ENCODE data around the gene PPP1R36.
A peak's percentile ranks its signal among the peaks of the same experiment; 100 is the strongest.
"Not testable (repeated sequence)": the region's sequence is repeated elsewhere in the genome, so short reads cannot be mapped to it uniquely, and the experiment has no call there.

The PPP1R36 gene, protein sequence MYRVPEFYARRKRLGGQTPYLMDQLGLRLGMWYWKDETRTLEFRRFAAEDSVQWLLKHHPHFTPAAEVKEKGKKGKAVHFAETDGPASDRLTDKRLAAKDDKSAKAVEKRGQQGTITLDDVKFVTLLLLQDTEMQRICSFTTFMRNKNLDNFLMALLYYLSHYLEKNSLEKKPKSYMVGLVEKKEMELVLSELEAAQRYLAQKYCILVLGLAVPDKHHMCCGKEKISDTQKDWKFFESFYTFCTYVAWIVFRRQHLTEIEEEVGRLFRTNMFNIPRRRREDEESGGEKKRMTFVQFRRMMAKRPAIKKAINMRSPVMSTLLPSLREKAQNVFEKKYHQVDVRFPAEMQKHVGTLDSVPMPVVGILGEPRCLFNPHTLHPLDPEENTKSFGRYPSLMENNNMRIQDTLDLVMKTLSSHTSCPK

DNA sequence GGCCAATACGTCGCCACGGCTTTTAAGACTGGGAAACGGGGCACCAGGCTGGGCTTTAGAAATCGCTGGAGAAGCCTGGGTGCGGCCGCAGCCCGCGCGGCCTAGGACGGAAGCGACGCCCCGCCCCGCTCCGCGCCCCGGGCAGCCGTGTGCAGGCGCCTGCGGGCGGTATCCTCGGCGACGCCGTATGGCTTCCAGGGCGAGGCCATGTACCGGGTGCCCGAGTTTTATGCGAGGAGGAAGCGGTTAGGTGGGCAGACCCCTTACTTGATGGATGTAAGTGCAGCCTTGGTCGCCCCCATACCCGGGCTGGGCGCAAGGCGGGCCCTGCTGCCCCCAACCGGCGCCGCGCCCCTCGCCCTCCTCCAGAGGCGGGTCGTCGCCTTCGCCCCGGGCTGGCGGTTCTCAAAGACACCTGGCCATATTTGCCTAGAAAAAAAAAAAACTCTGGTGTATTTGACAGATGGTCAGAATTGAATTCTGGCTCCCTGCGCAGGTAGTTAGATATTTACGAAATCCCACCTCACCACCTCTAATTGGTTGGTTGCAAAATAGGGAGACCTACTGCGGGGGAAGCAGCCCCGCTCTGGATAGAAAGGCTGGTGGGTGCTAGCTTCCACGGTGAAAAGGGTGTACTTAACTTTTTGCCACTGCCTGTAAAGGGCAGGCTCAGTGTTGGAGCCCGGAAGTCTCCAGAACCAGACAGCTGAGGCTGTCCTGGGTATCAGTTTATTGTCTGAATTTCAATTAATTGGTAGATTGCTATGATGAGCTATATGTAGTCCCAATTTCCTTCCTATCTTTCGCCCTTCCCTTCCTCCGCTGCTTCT lies at the start of gene PPP1R36:
Gene PPP1R36, plus strand, starts transcription at position 171 of the 830 bp plus-strand sequence. Its CDS starts 37 bp downstream, at position 208.
- DNase-seq (ENCODE audit: low read depth in 2 of 2) = no peak

DNA sequence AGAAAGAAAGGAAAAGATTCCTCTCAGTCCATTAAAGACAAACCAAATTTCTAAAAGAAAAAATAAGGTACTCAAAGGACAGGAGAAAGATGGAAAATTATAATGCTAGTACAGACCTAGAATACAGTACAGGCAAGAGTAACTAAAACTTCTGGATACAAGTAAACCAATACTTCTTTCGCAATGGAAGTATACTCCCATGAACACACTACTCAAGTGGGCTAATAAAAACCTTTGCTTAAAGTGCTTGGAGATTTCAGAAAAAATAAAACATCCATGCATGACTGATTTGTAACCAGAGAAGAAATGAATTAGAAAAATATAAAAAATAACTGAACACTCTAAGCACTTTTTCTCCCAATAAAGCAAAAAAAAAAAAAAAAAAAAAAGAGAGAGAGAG lies 49.7 kb upstream of the PPP1R36 start:
- no peak for DNase-seq (ENCODE audit: low read depth in 2 of 2)

DNA sequence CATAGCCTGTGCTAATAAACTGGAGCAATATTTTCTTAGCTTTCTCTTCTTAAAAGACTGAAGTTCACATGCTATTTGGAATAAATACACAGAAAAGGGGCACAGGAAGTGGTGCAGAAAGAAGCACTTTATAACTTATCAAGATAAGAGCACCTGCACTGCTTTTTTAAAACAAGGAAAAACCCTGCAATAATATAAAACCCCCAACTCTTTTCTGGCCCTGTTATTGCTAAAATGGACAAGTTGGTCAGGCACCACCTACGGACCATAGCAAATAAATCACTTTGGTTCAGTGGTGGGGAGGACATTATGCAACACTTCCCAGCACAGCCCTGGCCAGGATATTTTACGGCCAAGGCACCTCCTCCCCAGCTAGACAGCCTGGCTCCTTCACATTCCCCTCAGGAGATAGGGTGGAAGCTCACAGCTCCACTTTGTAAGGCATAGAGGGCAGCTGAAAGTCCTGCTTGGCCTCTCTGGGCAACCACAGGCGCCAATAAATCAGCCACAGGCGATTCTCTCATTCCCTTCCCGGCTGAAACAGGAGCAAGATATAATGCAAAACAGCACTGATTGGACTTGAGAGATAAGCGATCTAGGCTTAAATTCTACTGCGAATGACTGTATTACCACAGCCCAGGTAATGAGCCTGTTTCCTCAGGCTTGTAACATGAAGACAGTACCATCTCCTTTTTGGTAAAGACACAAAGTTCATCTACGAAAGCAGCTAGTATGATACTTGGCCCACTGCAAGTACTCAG lies 48.2 kb upstream of the PPP1R36 start:
- DNase-seq (ENCODE audit: low read depth in 2 of 2) = no peak

DNA sequence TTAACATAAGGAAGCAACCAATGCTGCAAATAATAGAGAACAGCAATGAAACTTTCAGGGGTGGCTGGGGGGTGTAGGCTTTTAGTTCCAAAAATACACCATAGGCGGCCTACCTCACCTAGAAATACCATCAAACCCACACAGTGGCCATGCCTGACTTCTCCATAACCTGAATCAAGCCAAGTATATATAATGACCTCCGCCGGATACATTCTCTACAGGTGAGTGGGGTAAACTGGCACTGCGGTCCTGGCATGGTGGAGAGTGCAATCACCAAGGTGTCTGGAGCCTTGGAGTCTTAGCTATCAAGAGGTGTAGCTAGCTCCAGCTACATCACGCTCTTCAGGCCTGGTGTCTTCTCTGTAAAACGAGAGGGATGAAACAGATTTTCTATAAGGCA lies 47.3 kb upstream of the PPP1R36 start:
- no peak for DNase-seq (ENCODE audit: low read depth in 2 of 2)

DNA sequence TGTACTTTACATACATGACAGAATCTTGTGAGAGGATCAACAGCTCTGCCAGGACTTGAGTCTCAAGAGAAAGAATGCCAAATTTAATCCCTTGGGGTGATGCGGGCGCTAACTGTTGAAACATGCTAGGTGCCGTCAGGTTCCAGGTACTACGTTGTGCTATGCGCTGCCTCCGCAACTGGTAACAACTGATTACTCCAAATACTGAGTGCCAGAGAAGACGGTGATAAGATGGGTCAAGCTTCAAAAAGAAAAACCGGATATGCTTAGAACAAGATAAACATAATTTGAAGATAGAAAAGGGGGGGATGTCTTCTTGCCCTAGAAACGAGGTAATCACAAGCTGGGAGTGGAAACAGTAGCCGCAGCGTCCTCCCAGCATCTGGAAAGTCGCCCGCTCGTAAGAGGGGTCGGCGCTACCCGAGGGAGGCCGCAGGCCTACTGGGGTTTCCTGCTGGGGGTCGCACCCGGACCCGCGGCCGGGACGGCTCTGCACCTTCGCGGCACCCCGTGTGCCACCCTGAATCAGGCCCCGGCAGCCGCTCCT lies 46.8 kb upstream of the PPP1R36 start:
- DNase-seq (ENCODE audit: low read depth in 2 of 2) = no peak

DNA sequence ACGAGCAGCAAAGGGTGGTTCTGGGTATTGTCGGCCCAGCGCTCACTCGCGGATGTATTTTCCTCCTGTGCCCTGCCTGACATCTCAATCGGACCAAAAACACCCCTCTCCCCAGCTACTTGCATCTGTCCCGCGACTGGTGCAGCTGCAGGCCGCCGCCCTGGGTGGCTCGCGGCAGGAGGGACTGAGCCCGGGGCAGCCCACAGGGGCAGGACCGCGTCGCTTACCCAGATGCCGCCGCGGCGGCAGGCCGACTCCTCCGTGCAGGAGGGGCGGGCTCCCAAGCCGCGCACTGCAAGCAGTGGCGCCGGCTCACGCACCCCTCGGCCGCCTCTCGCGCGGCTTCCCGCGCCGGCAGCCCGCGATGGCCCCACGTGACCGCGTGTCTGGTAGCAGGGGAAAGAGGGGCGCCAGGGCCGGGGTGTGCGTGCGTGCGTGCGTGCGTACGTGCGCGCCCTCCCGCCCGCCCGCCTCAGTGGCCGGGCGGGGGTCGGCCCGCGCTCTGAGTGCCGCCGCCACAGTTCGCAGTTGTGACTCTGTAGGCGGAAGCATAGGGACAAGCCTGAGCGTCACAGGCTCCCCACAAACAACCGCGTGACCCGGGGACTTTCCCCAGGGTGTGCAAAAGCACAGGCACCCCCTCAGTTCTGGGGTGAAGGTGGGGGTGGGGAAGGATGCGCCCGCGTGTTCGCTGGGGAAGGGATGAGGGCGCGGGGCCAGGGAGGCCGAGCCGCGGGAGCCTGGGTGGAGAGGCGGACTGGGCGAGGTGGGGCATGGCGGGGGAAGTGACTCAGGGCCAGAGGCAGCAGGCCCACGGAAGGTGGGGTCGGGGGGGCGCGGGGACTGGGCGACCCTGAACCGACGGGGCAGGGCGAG lies 46.1 kb upstream of the PPP1R36 start, which contains the start of gene ZBTB25:
Gene ZBTB25, minus strand, starts transcription at position 405 of the 876 bp plus-strand sequence. CDS start 13,305 bp downstream, outside the sequence.
- DNase-seq (ENCODE audit: low read depth in 2 of 2) = peak; percentile 83

DNA sequence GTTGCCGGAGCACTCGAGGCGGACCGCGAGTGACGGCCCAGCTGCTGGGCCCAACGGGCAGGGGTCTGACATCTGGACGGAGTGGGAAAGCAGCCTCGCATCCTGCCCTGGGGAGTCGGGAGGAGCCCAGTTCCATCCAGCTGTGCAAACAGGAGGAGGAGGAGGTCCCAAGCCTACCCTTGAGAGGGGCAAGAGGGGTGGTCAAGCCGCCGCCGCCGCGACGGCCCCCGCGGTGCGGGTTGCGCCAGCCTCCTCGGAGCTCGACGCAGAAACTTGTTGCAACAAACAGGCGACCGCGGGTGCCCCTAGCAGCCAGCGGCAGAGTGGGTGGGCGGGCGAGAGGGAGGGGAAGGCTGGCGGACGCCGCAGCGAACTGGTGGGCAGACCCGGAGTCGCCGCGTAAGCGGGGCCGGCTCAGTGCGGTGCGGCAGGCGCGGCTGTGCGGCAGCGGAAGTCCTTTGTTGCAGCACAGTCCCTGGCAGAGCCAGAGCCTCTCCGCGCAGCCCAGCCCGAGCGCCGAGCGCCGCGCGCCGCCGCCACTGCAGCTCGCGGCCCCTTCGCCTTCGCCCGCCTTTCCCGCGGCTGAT lies 45.4 kb upstream of the PPP1R36 start, which contains the start of gene ZBTB1:
Gene ZBTB1, plus strand, starts transcription at position 461 of the 587 bp plus-strand sequence. CDS start 16,735 bp downstream, outside the sequence.
- peak; percentile 70 to 75 for DNase-seq (ENCODE audit: low read depth in 2 of 2)

DNA sequence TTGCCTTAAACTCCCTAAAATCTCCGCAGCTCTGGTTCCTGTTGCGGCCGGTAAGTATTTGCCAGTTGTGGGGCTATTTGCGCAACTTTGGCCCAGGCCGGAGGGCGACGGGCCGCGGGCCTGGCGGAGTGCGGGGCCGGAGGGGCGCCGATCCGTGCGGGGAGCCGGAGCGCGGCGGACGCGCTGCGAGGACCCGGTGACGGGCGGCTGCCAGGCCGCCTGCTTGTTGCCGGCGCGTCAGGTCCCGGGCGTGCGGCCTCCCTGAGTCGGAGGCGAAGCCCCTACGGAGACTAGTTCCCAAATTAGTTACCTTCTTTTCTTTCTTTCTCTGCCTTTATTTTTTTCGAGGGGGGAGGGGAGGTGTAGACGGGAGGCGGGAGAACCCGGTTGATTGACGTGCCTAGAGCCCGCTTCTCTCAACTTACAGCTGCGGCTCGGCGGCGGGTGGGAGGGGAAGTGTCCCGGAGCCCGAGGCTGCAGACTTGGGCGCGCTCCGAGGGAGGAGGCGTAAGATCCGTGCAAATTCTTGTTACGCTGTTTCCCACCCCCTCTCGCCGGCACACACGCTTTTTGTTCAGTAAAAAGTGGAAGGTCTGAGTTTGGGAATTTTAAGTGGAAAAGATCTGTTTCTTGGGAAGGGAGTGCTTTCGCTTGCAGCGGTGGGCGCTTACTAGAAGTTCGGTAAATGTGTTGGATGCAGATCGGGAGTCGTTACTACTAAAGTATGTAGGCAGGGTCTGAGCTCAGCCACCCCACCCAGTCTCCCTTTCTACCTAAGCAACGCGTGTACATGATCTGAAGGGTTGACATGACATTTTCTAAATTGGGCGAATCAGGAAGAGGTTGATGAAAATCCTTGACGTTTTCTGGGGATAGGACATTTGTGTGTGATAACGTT lies 44.6 kb upstream of the PPP1R36 start:
- DNase-seq (ENCODE audit: low read depth in 2 of 2) = peak; percentile 73 to 77

DNA sequence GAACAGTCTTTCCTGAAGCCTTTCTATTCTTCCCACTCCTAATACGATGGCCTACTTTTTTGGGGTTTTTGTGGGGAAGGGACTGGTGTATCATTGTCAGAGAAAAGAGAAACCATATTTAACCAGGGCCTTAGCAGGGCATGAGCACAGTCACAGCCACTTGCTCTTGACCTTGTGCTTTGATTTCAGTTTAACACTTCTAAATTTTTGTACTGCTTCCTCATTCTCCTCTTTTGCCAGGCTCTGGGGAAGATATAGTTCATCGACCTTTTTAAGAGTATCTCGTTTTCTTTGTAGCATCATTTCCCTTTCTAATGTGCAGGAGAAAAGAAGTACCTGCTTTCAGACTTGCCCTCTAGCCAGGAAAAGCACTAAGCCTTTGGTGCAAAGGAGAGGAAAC lies 43.0 kb upstream of the PPP1R36 start:
- DNase-seq (ENCODE audit: low read depth in 2 of 2) = no peak

DNA sequence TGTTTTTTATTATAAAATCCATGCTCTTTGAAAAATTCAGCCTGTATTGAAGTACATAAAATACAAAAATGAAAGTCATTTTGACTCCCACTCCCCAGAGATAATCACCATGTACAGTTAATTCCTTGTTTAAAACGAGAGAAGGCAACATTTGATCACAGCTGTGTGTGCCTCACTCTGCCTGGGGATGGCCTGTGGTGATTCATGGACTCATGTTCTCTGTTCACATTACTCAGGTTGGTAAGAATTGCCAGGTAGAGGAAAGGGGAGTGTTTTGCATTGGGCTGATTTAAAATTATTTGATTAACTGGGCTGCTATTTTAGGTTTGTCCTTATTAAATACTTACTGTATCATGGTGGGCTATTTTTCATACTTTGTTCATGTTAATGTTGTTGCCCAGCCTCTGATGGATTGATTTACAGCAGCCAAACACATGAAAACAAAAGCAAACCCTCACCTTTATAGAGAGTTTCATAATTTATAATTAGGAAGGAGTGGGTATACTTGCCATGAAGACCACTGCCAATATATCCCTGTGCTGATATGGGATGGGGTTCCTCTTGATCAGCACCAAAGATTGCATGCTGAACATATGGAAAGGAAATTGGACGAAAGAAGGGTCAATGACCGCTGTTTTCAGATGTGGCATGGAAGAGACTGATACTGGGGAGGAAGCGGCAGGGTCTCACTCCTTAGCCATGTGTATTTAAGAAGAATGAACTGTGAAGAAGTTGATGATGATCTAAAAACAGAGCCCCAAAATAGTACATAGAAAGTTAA lies 42.2 kb upstream of the PPP1R36 start:
- DNase-seq (ENCODE audit: low read depth in 2 of 2) = no peak

DNA sequence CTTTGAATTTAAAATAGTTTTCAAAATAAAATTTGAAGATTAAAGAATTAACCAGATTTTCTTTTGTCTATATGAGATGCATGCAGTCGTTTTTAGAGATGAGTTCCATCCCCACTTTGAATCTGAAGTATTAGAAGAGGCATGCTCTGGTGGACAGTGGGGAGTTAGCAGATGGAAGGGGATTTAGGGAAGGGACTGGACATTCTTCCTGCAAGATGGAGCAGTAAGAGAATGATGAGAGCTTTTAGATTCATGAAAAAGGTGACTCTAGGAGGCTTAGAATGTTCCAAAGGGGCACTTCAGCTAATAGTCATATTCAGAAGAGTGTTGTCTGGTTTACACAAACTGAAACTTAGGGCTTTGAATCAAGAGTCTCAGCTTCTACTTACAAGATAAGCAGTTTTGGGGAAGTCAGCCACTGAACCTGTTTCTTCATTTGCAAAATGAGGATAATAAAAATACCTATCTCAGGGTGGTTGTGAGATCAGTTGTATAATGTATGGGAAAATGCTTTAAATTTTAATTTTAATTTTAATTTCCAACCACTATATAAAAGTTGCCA lies 41.5 kb upstream of the PPP1R36 start:
- no peak for DNase-seq (ENCODE audit: low read depth in 2 of 2)

DNA sequence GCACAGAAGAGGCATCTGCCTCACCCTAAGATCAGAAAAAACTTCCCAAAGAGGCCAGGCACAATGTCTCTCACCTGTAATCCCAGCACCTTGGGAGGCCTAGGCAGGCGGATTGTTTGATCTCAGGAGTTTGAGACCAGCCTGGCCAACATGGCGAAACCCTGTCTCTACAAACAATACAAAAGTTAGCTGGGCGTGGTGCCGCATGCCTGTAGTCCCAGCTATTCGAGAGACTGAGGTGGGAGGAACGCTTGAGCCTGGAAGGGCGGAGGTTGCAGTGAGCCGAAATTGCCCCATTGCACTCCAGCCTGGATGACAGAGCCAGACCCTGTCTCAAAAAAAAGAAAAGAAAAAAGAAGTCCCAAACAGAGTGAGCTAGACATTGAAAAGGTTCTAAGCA lies 40.7 kb upstream of the PPP1R36 start:
- DNase-seq (ENCODE audit: low read depth in 2 of 2) = no peak

DNA sequence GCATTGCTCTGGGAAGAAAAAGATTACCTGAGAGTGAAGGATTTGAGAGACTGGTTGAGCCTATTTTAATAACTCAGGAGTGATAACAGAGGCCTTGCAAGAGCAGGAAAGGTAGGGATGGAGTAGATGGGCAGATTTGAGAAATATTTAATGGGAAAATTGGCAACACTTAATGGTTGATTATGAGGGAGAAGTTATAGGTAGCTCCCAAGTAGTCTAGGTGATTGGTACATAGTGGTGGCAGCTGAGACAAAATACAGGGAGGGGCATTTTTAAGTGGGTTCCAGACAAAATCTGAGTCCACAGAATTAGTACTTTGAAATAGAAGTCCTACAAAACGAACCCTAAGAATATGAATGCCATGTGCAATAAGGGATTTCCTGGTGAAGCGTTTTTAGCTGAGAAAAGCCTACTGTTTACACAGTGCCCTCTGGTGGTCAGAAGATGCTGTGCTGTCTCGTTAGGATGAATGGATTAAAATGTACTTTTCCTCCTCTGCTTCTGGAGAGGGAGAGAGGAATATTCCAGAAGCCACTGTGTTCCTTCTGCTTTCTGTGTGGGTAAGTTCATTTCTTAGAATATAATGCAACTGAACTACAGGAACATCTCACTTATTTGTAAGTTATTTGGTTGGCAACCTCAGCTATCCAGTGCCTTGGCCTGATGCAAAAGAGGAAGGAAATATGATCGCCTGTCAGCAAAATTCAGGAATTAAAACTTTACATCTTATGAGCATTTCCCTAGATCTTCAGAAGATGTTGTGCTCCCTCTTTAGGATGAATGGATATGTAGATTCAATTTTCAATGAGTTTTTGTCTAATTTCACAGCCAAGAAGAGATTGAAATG lies 38.7 kb upstream of the PPP1R36 start:
- peak; percentile 43 to 50 for DNase-seq (ENCODE audit: low read depth in 2 of 2)

DNA sequence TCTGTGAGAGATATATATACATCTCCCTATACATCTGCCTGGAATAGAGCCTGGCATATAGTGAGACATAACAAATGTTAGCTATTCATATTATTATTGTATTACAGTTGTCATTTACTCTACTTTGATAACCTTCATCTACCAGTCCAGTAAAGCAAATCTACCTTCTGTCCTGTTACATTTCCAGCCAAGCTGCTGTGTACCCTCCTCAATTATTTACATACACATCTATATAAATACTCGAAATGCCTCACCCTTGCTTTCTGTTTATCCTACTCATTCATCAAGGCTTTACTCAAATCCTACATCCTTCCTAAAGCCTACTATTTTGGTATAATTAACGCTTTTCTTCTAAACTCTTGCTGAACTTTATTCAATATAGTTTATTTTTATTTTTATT lies 36.5 kb upstream of the PPP1R36 start:
- no peak for DNase-seq (ENCODE audit: low read depth in 2 of 2)

DNA sequence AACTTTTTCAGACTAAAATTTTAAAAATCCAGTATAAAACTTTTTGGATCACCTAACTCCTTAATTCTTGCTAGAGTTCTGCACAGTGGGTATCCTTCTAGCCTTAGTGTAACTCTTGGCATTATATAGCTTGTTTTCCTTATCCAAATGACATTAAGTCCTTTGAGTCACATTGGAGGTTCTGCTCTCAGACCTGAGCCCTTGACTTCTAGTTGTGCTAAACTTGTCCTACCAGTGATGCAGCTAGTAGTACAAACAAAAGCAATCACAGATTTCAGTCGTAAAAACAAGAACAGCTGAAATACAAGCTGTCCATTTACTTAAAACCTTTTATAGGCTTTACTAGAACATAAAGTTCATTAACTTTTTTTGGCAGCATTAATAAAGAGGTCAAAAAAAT lies 34.7 kb upstream of the PPP1R36 start:
- DNase-seq (ENCODE audit: low read depth in 2 of 2) = no peak

DNA sequence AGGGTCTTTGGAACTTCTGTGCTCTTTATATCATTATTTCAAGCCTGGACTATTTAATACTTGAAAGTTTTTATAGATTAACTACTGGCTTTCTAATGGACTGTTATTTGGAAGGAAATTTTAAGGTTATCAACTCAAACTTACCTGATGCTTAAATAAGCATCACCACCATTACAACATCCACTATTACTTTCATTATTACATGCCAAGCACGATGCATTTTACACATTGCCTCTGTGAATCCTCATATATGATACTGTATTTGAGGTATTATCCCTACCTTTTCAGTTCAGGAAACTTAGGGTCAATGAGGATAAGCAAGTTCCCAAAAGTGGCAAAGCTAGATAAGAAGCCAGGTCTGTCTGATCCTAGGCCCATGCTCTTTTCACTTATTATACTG lies 32.8 kb upstream of the PPP1R36 start:
- no peak for DNase-seq (ENCODE audit: low read depth in 2 of 2)

DNA sequence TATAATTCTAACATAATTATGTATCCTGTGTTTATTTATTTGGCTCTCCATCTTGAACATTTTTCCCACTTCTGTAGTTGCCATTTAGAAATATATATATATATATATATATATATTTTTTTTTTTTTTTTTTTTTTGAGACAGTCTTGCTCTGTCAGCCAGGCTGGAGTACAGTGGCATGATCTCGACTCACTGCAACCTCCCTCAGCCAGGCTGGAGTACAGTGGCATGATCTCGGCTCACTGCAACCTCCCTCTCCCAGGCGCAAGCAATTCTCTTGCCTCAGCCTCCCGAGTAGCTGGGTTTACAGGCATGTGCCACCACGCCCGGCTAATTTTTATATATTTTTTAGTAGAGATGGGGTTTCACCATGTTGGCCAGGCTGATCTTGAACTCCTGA lies 32.1 kb upstream of the PPP1R36 start:
- DNase-seq (ENCODE audit: low read depth in 2 of 2) = not testable (repeated sequence)
